ENCODE measurements around the gene TSPAN15.

Gene TSPAN15

DNA sequence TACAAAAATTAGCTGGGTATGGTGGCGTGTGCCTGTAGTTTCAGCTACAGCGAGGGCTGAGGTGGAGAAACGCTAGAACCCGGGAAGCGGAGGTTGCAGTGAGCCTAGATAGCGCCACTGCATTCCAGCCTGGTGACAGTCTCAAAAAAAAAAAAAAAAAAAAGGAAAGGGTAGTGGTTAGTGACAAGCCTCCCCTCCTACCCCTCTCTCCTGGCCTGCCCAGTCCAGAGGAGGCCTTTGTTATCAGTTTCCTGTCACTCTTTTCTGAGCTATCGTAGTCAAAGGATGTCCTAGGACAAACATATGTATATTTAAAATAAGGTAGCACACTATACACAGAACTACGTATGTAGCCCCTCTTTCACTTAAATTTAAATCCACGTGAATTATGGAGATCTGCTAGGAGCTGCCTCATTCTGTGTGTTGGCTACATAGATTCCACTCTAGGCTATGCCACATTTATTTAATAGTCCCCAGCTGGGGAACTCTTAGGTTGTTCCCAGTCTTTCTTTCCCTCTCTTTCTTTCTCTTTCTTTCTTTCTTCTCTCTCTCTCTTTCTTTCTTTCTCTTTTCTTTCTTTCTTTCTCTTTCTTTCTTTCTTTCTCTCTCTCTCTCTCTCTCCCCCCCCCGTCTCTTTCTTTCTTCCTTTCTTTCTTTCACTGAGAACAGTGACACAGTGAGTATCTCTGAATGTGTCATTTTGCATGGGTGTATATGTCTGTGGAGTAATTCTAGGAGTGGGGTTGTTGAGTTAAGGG is 3.9 kb downstream of the TSPAN15 start:
- no peak for TF ChIP-seq CTCF (IDR thresholded peaks at IDR 0.05; ENCODE audit: borderline replicate concordance, extremely low read depth, low read length, poor library complexity, severe bottlenecking)
- TF ChIP-seq EZH2 (IDR thresholded peaks at IDR 0.05; ENCODE audit: borderline replicate concordance, low read depth, low read length, severe bottlenecking), result no peak
- Histone ChIP-seq H3K9ac (ENCODE audit: low read depth, low read length) (no peak overlapping the region), H3K9me3 (ENCODE audit: insufficient read depth, low read length, severe bottlenecking) (no peaks in the 10 kb centered on the region), H3K4me3 (ENCODE audit: low read depth in 1 of 2, low read length in 2 of 2) (no peak overlapping the region), H3K79me2 (ENCODE audit: insufficient read depth, low read length) (no peaks in the 10 kb centered on the region), H3K36me3 (ENCODE audit: insufficient read depth, low read length) (no peaks in the 10 kb centered on the region), H4K20me1 (ENCODE audit: insufficient read depth, low read length) (no peaks in the 10 kb centered on the region), H3K27me3 (ENCODE audit: insufficient read depth, low read length, poor library complexity) (peaks cover 6% of the 10 kb centered on the region), H3K4me1 (ENCODE audit: insufficient read depth, low read length) (no peaks in the 10 kb centered on the region), H2AFZ (ENCODE audit: low read depth, low read length) (no peak overlapping the region), H3K4me2 (ENCODE audit: insufficient read depth, low read length) (no peak overlapping the region), H3K27ac (ENCODE audit: low read length) (no peak overlapping the region)
- ATAC-seq (ENCODE audit: insufficient read depth, low read depth) (no peak), DNase-seq (no peak)

GRCh38 chr10:69456880-69457693 is 5.8 kb downstream of the TSPAN15 start:
- H3K9me3 ChIP-seq (ENCODE audit: insufficient read depth, low read length, severe bottlenecking), result no peaks in the 10 kb centered on the region
- H3K27me3 ChIP-seq (ENCODE audit: insufficient read depth, low read length, poor library complexity), result peaks cover 6% of the 10 kb centered on the region
- H3K4me3 ChIP-seq (ENCODE audit: low read depth in 1 of 2, low read length in 2 of 2), result no peak overlapping the region
- no peak overlapping the region for H3K27ac ChIP-seq (ENCODE audit: low read length)
- H4K20me1 ChIP-seq (ENCODE audit: insufficient read depth, low read length), result no peaks in the 10 kb centered on the region
- no peaks in the 10 kb centered on the region for H3K79me2 ChIP-seq (ENCODE audit: insufficient read depth, low read length)
- H3K4me1 ChIP-seq (ENCODE audit: insufficient read depth, low read length), result 0 out of 2 replicates have a peak, but pooled peaks cover 5% of the 10 kb centered on the region
- ATAC-seq (ENCODE audit: insufficient read depth, low read depth) (no peak), DNase-seq (no peak)
- no peak overlapping the region for H3K4me2 ChIP-seq (ENCODE audit: insufficient read depth, low read length)
- no peak overlapping the region for H2AFZ ChIP-seq (ENCODE audit: low read depth, low read length)
- no peaks in the 10 kb centered on the region for H3K36me3 ChIP-seq (ENCODE audit: insufficient read depth, low read length)
- no peak overlapping the region for H3K9ac ChIP-seq (ENCODE audit: low read depth, low read length)
- no peak for TF ChIP-seq CTCF (IDR thresholded peaks at IDR 0.05; ENCODE audit: borderline replicate concordance, extremely low read depth, low read length, poor library complexity, severe bottlenecking)
- TF ChIP-seq EZH2 (IDR thresholded peaks at IDR 0.05; ENCODE audit: borderline replicate concordance, low read depth, low read length, severe bottlenecking), result no peak

DNA sequence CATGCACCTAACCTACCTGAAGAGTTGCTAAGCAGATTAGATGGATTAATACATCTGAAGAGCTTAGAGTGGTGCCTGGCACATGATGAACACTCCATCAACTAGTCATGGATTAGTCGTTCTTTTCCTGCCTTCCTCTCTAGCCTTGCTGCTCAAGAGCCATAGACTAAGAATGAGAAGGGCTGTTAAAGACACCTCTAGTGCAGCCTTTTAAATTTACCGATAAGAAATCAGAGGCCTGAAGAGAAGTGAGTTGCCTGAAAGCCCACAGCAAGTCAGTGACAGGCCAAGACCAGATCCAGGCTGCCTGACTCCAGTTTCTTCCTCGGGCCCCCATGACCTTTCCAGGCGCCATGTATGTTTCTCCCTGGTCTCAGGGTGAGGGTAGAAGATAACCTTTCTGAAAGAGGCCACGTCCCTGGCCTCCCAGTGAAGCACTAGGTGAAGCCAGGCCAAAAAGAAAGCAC is 6.5 kb downstream of the TSPAN15 start:
- Histone ChIP-seq H3K4me1 (ENCODE audit: insufficient read depth, low read length) (0 out of 2 replicates have a peak, but pooled peaks cover 5% of the 10 kb centered on the region), H3K36me3 (ENCODE audit: insufficient read depth, low read length) (no peaks in the 10 kb centered on the region), H3K9me3 (ENCODE audit: insufficient read depth, low read length, severe bottlenecking) (no peaks in the 10 kb centered on the region), H3K27ac (ENCODE audit: low read length) (no peak overlapping the region), H3K27me3 (ENCODE audit: insufficient read depth, low read length, poor library complexity) (peaks cover 6% of the 10 kb centered on the region), H3K4me3 (ENCODE audit: low read depth in 1 of 2, low read length in 2 of 2) (no peak overlapping the region), H3K4me2 (ENCODE audit: insufficient read depth, low read length) (no peak overlapping the region), H3K79me2 (ENCODE audit: insufficient read depth, low read length) (no peaks in the 10 kb centered on the region), H4K20me1 (ENCODE audit: insufficient read depth, low read length) (no peaks in the 10 kb centered on the region), H2AFZ (ENCODE audit: low read depth, low read length) (no peak overlapping the region), H3K9ac (ENCODE audit: low read depth, low read length) (no peak overlapping the region)
- DNase-seq (no peak), ATAC-seq (ENCODE audit: insufficient read depth, low read depth) (no peak)
- TF ChIP-seq EZH2 (IDR thresholded peaks at IDR 0.05; ENCODE audit: borderline replicate concordance, low read depth, low read length, severe bottlenecking) (no peak), CTCF (IDR thresholded peaks at IDR 0.05; ENCODE audit: borderline replicate concordance, extremely low read depth, low read length, poor library complexity, severe bottlenecking) (no peak)

Measured in DND-41 (cell line).